GF-D8 (cell line): ENCODE results near the gene SRSF4.
"Not testable (repeated sequence)": the region's sequence is repeated elsewhere in the genome, so short reads cannot be mapped to it uniquely, and the experiment has no call there.

Experiments used
- DNase-seq: peaks from one replicate; lab custom pipeline; 2025; lab: John Stamatoyannopoulos, UW

Gene SRSF4

DNA sequence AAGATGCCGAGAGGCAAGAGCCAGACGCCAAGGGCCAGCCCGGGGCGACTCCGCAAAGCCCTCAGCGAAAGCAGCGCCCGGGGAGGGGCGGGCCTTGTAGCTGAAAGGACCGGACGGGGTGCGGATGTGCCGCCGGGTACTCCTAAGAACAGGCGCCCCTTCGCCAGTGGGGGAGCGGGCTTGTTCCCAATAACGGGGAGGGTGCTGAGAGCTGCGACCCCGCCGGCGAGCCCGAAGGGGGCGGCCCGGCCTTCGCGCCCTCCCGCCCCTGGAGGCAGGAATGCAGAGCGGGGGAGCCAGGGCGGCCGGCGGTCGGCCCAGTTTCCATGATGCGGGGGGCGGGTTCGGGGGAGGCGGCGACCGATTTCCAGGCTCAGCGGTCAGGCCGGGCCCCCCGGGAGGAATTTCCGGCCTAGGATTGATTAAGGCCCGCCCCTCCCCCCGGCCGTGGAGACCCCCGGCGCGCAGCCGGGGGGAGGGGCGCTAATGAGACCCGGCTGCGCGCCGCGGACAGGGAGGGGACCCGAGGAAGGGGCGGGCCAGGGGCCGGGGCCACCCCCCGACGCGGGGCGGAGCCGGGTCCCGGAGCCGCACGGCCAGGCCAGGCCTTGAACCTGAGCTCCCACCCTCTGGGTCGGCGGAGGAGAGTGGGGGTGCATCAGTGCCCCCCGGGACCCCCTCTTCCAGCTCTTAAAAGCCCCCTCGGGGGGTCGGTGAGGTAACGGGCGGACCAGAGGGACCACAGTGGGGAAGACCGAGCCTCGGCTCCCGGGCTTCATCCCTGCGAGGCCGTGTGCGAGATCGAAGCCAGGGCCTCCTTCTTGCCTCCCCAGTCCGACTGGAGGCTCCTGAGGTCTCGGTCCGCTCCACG is 57.1 kb downstream of the SRSF4 start:
- DNase-seq, result no peak

GRCh38 chr1:29123887-29124365 is 57.8 kb downstream of the SRSF4 start, which contains the start of gene TMEM200B:
TSS of gene TMEM200B (minus strand) at chr1:29123903. CDS start at chr1:29121828, 2,075 bp downstream.
- DNase-seq, result no peak

- DNase-seq, result no peak
Measured at GRCh38 chr1:29123053-29123886, 58.4 kb downstream of the SRSF4 start.

DNA sequence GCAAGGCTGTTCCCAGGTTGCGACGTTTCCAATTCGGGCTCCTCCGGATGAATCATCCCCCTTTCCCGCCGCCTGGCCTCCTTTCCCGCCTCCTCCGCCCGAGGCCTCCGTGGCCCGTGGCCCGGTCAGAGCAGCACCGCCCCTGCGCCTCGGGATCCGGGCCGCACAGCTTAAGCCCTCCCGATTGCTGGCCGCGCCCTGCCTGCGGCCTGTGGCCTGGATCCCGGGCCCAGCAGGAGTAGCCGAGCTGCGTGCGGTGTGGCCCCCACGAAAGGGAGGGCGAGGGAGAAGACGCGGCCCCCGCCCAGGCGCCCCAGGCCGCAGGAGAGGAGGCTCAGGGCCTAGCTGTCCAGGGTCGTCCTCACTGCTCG is 59.0 kb downstream of the SRSF4 start:
- no peak for DNase-seq

DNA sequence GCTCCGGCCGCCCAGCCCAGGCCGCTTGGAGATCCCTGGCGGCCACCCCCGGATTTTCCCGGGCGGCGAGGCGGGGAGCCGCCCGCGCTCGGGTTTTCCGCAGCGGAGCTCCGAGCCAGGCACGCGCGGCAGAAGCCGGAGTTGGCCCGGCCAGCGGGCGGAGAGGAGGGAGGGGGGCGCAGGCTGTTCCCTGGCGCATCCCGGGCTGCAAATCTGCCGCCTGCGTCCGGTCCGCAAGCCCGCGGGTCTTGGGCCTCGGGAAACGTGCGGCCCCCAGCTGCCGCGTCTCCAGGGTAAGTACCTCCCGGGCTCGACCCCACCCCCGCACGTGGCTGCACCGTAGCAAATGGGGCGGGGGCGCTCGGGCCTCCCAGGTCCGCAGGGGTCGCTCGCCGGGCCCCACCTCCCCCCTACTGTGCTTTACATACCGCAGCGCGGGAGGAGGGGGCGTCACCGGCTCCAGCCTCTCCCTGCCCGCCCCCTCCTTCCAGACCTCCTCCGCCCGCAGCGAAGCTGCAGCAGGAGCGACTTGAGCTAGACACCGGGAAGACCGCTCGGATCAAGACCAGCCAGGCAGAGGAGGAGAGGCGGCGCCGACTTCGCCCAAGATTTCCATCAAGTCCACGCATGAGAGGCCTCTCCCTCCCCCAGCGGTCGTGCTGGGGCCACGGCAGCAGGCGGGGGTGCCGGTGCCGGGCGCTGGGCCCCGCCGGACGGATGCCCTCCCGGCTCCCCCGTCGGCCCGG is 59.6 kb downstream of the SRSF4 start:
- DNase-seq, result no peak

DNA sequence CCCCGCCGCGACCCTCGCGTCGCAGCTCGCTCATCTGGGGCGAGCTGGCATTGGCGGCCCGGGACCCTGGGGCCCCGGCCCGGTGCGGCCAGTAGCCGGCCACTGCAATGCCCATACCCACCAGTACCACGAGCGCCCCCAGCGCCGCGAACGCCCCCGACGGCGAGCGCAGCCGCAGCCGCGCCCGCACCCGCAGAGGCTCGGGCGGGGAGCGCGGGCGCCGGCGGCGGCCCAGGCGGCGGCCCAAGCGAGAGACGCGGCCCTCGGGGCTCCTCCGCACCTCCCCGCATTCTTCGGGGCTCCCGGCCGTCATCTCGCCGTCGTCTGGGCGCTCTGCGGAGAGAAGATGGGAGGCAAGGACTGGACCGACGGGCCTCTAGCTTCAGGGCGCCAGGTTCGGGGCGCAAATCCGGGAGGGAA is 60.2 kb downstream of the SRSF4 start:
- DNase-seq, result no peak

DNA sequence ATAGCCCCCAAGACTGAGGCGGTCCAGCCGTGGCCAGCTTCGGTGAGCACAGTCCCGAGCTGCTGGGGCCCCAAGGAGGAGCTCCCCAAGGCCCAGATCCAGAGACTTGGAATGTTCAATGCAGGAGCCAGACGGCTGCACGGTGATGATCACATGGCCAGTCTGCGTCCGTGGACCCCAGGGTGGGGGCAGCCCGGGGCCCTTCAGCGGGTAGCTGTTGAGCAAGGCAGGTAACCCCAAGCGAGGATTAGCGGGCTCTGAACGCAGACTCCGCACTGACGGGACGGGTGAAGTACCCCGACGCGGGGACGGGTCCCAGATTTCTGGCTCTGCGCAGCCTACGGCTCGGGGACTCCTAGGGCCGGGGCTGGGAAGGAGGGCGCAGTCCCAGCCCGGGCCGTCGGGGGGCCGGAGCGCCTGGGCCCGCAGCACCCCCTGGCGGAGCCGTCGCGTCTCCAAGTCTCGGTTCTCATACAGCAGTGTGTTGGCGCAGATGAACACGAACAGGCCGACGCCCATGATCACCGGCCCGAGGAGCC is 60.7 kb downstream of the SRSF4 start:
- no peak for DNase-seq

DNA sequence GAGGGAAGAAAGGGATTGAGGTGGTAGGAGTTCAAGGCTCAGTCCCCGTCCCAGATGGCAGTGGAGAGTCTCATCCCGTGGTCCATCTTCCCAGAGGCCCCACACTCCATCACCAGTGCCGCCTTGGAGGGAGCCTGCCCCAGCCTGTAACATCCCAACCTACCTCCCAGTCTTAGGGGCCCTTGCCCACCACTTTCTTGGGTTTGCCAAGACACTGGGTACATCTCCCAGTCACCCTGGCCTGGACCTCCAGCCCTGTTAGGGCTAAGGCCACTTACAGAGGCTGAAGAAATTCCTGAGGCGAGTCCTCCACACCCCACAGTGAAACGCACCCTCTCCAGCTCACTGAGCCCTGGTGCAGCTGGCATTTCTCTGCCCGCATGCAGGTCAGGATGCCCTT is 61.3 kb downstream of the SRSF4 start:
- DNase-seq, result no peak

GRCh38 chr1:29119121-29119929 is 62.4 kb downstream of the SRSF4 start:
- DNase-seq, result no peak

DNA sequence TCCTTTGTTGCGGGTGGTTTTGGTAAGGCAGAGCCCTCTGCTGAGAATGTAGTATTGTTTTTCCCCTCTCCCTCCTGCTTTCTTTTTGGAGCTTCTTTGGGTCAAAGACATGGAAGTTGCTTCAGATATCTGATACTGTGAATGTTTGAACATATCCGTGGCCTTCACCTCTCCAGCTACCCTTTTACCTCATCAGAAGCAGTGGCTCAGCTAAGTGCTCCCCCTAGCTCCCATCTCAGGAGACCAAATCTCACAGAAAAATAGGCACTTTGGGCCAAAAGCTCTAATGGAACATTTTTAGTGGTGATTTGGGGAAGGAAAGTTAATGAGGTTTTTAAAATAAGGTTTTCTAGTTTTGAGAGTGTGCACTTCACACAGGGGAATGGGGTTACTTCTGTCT is 64.3 kb downstream of the SRSF4 start:
- no peak for DNase-seq

DNA sequence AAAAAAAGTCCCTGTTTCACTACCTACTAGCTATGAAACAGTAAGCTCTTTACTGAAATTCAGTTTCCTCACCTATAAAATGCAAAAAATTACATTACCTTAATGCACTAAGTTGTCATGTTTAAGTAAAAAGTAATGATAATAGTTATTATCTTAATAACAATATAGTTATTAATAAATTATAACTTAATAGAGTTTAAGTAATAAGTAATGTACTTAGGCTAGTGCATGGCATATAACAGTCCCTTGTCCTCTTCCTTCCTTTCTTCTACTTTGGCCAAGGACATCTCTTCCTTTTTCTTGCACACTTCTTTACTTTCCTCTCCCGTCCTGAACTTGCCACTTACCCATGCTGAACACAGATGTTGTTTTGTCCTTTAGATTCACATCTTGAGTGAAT is 67.0 kb downstream of the SRSF4 start:
- DNase-seq, result no peak

DNA sequence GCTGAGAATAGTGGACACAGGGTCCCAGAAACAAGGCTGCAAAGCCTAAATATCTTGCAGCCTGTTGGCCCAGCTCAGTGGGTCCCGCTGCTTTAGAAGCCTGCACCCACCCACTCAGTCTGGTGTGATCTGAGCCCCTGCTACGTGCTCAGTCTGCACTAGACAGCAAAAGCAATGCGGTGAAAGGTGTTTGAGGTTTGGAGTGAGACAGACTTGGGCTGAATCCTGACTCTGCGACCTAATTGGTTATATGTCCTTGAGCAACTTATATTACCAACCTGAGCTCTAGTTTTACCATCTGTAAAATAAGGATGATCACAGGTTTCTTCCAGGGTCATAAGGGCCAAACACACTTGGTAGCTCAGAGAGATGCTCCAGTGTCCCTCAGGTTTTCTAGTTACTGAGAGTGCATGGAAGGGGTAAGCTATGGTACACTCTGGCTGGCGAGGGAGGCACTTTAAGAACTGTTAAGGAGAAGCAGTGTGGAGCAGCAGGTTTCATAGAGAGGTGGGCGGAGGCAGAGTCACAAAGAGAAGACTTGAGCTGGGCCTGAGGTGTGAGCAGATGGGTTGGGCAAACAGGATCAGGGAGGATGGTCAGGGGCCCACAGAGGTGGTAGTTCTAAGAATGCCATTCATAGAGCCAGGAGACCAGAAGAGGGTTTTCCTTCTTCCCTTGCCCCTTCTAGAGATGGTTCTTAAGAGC is 68.1 kb downstream of the SRSF4 start:
- DNase-seq, result no peak

- DNase-seq, result no peak
Measured at GRCh38 chr1:29112705-29113412, 68.8 kb downstream of the SRSF4 start.

GRCh38 chr1:29108041-29108440 is 73.7 kb downstream of the SRSF4 start:
- not testable (repeated sequence) for DNase-seq

- DNase-seq, result no peak
Measured at GRCh38 chr1:29105822-29106221, 75.9 kb downstream of the SRSF4 start.

- no peak for DNase-seq
Measured at GRCh38 chr1:29100487-29100886, 81.2 kb downstream of the SRSF4 start.

GRCh38 chr1:29099286-29099685 is 82.4 kb downstream of the SRSF4 start:
- no peak for DNase-seq
